Vagina (tissue), 2 donors: Measurements from ENCODE around the gene AHSP.

Source experiments
- CTCF ChIP-seq, 3 experiments: fragments of 450-650 bp in 2 of 3; fragments of 200-600 bp in 1 of 3; sonication (generic) in 1 of 3; IDR thresholded peaks; one replicate each; pipeline ENCODE4 v1.5.1; 2017 to 2019; ENCODE audit warnings: antibody characterized with exemption in 3 of 3, mild to moderate bottlenecking in 2 of 3, moderate library complexity in 2 of 3
- POLR2A ChIP-seq, 2 donors: fragments of 450-650 bp; IDR thresholded peaks; one replicate each; pipeline ENCODE4 v1.6.1; 2017; ENCODE audit warnings: antibody characterized with exemption in 2 of 2, mild to moderate bottlenecking in 2 of 2, moderate library complexity in 2 of 2

- TF ChIP-seq CTCF (IDR thresholded peaks at IDR 0.05), result no peak
- no peak for TF ChIP-seq POLR2A (IDR thresholded peaks at IDR 0.05)
Observed at GRCh38 chr16:31501226-31501965, 26.3 kb upstream of the AHSP start.
